Measurements from ENCODE around the gene ADH1C.

GRCh38 chr4:99357948-99358347, 5.4 kb upstream of the ADH1C start:
- TF ChIP-seq POLR2AphosphoS5 (IDR thresholded peaks at IDR 0.05; ENCODE audit: low read depth, low read length) (no peak), CTCF (IDR thresholded peaks at IDR 0.05) (no peak), SIN3A (IDR thresholded peaks at IDR 0.05; ENCODE audit: borderline replicate concordance, insufficient read depth, low read depth, low read length) (no peak)
